ENCODE data around the gene AHCTF1.

The AHCTF1 gene

DNA sequence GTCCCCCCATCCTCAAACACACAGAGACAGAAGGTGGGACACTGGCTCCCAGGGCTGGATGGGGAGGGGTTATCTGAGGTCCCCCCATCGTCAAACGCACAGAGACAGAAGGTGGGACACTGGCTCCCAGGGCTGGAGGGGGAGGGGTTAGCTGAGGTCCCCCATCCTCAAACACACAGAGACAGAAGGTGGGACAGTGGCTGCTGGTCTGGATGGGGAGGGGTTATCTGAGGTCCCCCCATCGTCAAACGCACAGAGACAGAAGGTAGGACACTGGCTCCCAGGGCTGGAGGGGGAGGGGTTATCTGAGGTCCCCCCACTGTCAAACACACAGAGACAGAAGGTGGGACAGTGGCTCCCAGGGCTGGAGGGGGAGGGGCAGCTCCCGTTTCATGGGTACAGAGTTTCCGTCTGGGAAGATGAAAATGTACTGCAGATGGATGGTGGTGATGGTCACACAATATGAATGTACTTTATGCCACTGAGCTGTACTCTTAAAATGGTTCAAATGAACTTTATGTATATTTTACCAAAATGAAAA lies 138.3 kb downstream of the AHCTF1 start:
- Histone ChIP-seq H3K4me3 (ENCODE audit: low read length) (no peak overlapping the region), H3K27ac (ENCODE audit: low read length) (no peak overlapping the region), H3K4me1 (ENCODE audit: control insufficient read depth, insufficient read depth, low read length) (peaks cover 16% of the 10 kb centered on the region), H3K36me3 (ENCODE audit: control insufficient read depth, insufficient read depth, low read length) (no peaks in the 10 kb centered on the region), H3K9me3 (ENCODE audit: control insufficient read depth, insufficient read depth, low read length) (no peaks in the 10 kb centered on the region), H3K27me3 (ENCODE audit: control insufficient read depth, insufficient read depth, low read length) (no peaks in the 10 kb centered on the region)
- no peak for DNase-seq (ENCODE audit: low read depth, low spot score)
- no CpG with 5 or more reads among the region's 6 CpGs for WGBS (ENCODE audit: insufficient coverage, insufficient read length)

GRCh38 chr1:246792603-246793002 lies 139.1 kb downstream of the AHCTF1 start:
- no peak overlapping the region for H3K4me3 ChIP-seq (ENCODE audit: low read length)
- no peak overlapping the region for H3K27ac ChIP-seq (ENCODE audit: low read length)
- H3K27me3 ChIP-seq (ENCODE audit: control insufficient read depth, insufficient read depth, low read length), result no peaks in the 10 kb centered on the region
- no CpG with 5 or more reads among the region's 25 CpGs for WGBS (ENCODE audit: insufficient coverage, insufficient read length)
- no peaks in the 10 kb centered on the region for H3K36me3 ChIP-seq (ENCODE audit: control insufficient read depth, insufficient read depth, low read length)
- peaks cover 16% of the 10 kb centered on the region for H3K4me1 ChIP-seq (ENCODE audit: control insufficient read depth, insufficient read depth, low read length)
- no peaks in the 10 kb centered on the region for H3K9me3 ChIP-seq (ENCODE audit: control insufficient read depth, insufficient read depth, low read length)
- no peak for DNase-seq (ENCODE audit: low read depth, low spot score)

- H3K27ac ChIP-seq (ENCODE audit: low read length), result no peak overlapping the region
- no peaks in the 10 kb centered on the region for H3K9me3 ChIP-seq (ENCODE audit: control insufficient read depth, insufficient read depth, low read length)
- H3K4me1 ChIP-seq (ENCODE audit: control insufficient read depth, insufficient read depth, low read length), result peaks cover 16% of the 10 kb centered on the region
- DNase-seq (ENCODE audit: low read depth, low spot score), result no peak
- no CpG with 5 or more reads among the region's 17 CpGs for WGBS (ENCODE audit: insufficient coverage, insufficient read length)
- H3K27me3 ChIP-seq (ENCODE audit: control insufficient read depth, insufficient read depth, low read length), result no peaks in the 10 kb centered on the region
- no peaks in the 10 kb centered on the region for H3K36me3 ChIP-seq (ENCODE audit: control insufficient read depth, insufficient read depth, low read length)
- H3K4me3 ChIP-seq (ENCODE audit: low read length), result no peak overlapping the region
Measured at GRCh38 chr1:246791303-246791918, 140.3 kb downstream of the AHCTF1 start.

- H3K4me1 ChIP-seq (ENCODE audit: control insufficient read depth, insufficient read depth, low read length), result peaks cover 15% of the 10 kb centered on the region
- no peaks in the 10 kb centered on the region for H3K9me3 ChIP-seq (ENCODE audit: control insufficient read depth, insufficient read depth, low read length)
- no peak overlapping the region for H3K27ac ChIP-seq (ENCODE audit: low read length)
- no CpG with 5 or more reads among the region's 19 CpGs for WGBS (ENCODE audit: insufficient coverage, insufficient read length)
- H3K27me3 ChIP-seq (ENCODE audit: control insufficient read depth, insufficient read depth, low read length), result no peaks in the 10 kb centered on the region
- H3K4me3 ChIP-seq (ENCODE audit: low read length), result no peak overlapping the region
- no peak for DNase-seq (ENCODE audit: low read depth, low spot score)
- no peaks in the 10 kb centered on the region for H3K36me3 ChIP-seq (ENCODE audit: control insufficient read depth, insufficient read depth, low read length)
Measured at GRCh38 chr1:246790833-246791232, 140.9 kb downstream of the AHCTF1 start.

DNA sequence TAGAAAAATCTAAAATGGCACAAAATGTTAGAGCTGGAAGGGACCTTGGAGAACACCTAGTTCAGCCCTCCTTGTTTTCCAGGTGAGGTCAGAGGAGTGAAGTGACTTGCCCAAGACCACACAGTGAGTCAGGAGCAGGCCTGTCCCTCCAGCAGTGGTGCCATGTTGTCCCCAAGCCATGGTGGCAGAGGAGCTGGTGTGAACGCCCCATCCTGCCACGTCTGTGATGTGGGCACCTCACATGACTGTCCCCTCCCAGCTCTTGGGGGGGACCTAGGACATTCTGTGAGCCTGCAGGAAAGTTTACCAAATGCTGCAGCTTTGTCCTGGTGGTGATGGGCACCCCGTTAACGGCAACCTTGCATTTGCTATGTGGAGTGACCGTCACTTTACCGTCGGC lies 141.4 kb downstream of the AHCTF1 start:
- Histone ChIP-seq H3K4me1 (ENCODE audit: control insufficient read depth, insufficient read depth, low read length) (peaks cover 13% of the 10 kb centered on the region), H3K9me3 (ENCODE audit: control insufficient read depth, insufficient read depth, low read length) (no peaks in the 10 kb centered on the region), H3K4me3 (ENCODE audit: low read length) (no peak overlapping the region), H3K27ac (ENCODE audit: low read length) (no peak overlapping the region), H3K36me3 (ENCODE audit: control insufficient read depth, insufficient read depth, low read length) (no peaks in the 10 kb centered on the region), H3K27me3 (ENCODE audit: control insufficient read depth, insufficient read depth, low read length) (no peaks in the 10 kb centered on the region)
- WGBS (ENCODE audit: insufficient coverage, insufficient read length), result no CpG with 5 or more reads among the region's 7 CpGs
- DNase-seq (ENCODE audit: low read depth, low spot score), result no peak

GRCh38 chr1:246789454-246790339 lies 142.1 kb downstream of the AHCTF1 start:
- H3K4me3 ChIP-seq (ENCODE audit: low read length), result no peak overlapping the region
- no peaks in the 10 kb centered on the region for H3K36me3 ChIP-seq (ENCODE audit: control insufficient read depth, insufficient read depth, low read length)
- H3K27ac ChIP-seq (ENCODE audit: low read length), result no peak overlapping the region
- no peaks in the 10 kb centered on the region for H3K9me3 ChIP-seq (ENCODE audit: control insufficient read depth, insufficient read depth, low read length)
- no CpG with 5 or more reads among the region's 25 CpGs for WGBS (ENCODE audit: insufficient coverage, insufficient read length)
- H3K4me1 ChIP-seq (ENCODE audit: control insufficient read depth, insufficient read depth, low read length), result peaks cover 7% of the 10 kb centered on the region; the same call in 1 of the 2 replicates
- DNase-seq (ENCODE audit: low read depth, low spot score), result no peak
- H3K27me3 ChIP-seq (ENCODE audit: control insufficient read depth, insufficient read depth, low read length), result no peaks in the 10 kb centered on the region

All from iPS DF 6.9 (cell line).